ENCODE measurements around the gene RCN1.
A peak's percentile ranks its signal among the peaks of the same experiment; 100 is the strongest.
"Not testable (repeated sequence)": the region's sequence is repeated elsewhere in the genome, so short reads cannot be mapped to it uniquely, and the experiment has no call there.

RCN1 gene

DNA sequence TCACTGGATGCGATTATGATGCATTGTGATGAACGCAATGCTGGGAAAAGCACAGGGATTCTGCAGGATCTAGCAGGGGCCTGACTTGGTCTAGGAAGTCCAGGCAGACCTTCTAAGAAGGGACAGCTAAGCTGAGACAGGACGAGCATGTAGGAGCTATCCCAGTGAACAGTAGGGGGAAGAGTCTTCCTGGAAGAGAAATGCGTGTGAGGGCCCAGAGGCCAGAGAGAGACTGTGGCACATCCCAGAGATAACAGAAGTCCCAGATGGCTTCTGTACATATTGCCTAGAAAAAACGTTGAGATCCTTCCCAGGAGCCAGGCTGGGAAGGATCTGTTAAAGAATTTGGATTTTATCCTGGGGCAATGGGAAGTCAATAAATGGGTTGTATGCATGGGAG lies 24.6 kb downstream of the RCN1 start:
- Histone ChIP-seq H3K9ac (no peak overlapping the region), H3K36me3 (no peaks in the 10 kb centered on the region), H3K4me3 (no peak overlapping the region), H3K4me1 (no peaks in the 10 kb centered on the region; a peak in 1 of 20 replicates), H4K20me1 (no peaks in the 10 kb centered on the region), H3K9me3 (replicated peaks in 1 of 11) (no peaks in the 10 kb centered on the region), H3K27me3 (no peaks in the 10 kb centered on the region), H3K27ac (no peak overlapping the region), H3K4me2 (no peak overlapping the region)
- TF ChIP-seq Cebpa-rat (IDR thresholded peaks at IDR 0.05), result no peak

GRCh38 chr11:32116668-32117067 lies 25.8 kb downstream of the RCN1 start:
- no peaks in the 10 kb centered on the region for H3K36me3 ChIP-seq
- H3K4me1 ChIP-seq, result no peaks in the 10 kb centered on the region; a peak in 1 of 20 replicates
- H3K4me3 ChIP-seq, result no peak overlapping the region
- no peak overlapping the region for H3K4me2 ChIP-seq
- TF ChIP-seq Cebpa-rat (IDR thresholded peaks at IDR 0.05), result no peak
- H3K9me3 ChIP-seq (replicated peaks in 1 of 11), result no peaks in the 10 kb centered on the region
- H3K9ac ChIP-seq, result no peak overlapping the region
- H4K20me1 ChIP-seq, result no peaks in the 10 kb centered on the region
- H3K27ac ChIP-seq, result no peak overlapping the region
- H3K27me3 ChIP-seq, result no peaks in the 10 kb centered on the region

DNA sequence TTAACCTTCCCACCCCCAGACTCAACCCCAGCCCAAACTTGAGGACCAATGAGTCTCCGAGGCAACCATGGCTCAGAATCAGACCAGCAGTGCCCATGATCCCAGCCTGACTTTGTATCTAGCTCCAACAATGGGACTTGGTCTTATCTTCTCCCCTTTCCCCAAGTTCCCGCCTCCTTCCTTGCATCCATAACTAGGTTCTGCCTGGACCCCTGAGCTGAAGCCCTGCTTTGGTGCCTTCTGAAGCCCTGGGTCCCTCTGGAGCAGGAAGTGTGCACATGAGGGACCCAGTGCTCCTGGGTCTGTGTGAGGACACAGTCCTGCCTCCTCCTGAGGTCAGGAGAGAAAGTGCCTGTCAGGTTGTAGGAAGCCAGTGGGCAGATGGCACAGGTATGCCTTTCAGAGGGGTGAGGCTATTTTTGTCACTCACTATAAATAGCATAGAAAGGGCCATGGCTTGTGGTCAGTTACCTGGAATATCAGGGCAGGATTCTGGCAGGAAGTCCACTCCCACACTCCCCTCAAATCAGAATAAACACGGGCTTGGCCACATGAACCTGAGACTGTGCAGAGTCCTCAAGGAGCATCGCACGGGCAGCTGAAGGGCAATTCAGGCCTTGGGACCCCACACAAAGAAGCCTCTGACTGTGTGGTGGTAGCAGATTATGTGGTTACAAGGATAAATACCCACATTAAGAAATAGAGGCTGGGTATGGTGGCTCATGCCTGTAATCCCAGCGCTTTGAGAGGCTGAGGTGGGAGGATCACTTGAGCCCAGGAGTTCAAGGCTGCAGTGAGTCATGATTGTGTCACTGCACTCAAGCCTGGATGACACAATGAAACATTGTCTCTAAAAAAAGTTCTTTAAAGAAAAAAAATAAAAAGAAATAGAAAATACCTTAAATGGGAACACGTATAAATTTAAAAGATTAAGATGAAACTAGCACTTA lies 27.4 kb downstream of the RCN1 start:
- no peak for TF ChIP-seq Cebpa-rat (IDR thresholded peaks at IDR 0.05)
- Histone ChIP-seq H3K4me2 (no peak overlapping the region), H3K9me3 (replicated peaks in 1 of 11) (no peaks in the 10 kb centered on the region), H4K20me1 (no peaks in the 10 kb centered on the region), H3K4me1 (no peaks in the 10 kb centered on the region; a peak in 1 of 20 replicates), H3K27ac (no peak overlapping the region), H3K4me3 (no peak overlapping the region), H3K27me3 (no peaks in the 10 kb centered on the region), H3K9ac (no peak overlapping the region), H3K36me3 (no peaks in the 10 kb centered on the region)

DNA sequence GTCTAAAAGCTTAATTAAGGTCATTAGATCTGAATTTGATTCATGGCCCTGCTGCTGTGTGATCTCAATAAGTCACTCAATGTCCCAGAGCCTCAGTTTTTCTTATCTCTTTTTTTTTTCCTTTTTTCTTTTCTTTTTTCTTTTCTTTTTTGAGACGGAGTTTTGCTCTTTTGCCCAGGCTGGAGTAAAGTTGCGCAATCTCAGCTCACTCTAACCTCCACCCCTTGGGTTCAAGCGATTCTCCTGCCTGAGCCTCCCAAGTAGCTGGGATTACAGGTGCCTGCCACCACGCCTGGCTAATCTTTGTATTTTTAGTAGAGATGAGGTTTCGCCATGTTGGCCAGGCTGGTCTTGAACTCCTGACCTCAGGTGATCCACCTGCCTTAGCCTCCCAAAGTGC lies 28.3 kb downstream of the RCN1 start:
- H3K4me2 ChIP-seq; H3K4me3 ChIP-seq; H3K27ac ChIP-seq; H3K27me3 ChIP-seq; H3K9ac ChIP-seq; H4K20me1 ChIP-seq; H3K9me3 ChIP-seq (replicated peaks in 1 of 11); H3K4me1 ChIP-seq; H3K36me3 ChIP-seq: not testable (repeated sequence)
- peak; percentile 19 to 95 (median 74); a peak in 17 of 22 replicates for TF ChIP-seq Cebpa-rat (IDR thresholded peaks at IDR 0.05)

DNA sequence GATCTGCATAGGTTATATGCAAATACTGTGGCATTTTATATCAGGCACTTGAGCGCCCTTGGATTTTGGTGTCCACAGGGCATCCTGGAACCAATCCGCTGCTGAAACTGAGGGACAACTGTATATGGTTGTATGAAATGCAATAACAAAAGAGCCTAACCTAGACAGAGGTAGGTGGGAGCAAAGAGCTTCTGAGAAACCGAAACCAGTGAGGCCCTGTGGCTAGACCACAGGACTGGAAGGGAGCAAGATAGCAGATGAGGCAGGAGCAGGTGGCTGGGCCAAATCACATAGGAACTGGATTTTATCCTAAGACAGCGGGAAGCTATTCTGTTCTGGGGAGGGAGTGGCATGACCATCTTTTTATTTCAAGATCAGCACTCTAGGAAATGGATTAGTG lies 30.1 kb downstream of the RCN1 start:
- no peak overlapping the region for H3K4me2 ChIP-seq
- no peak overlapping the region for H3K9ac ChIP-seq
- no peaks in the 10 kb centered on the region; a peak in 1 of 20 replicates for H3K4me1 ChIP-seq
- H4K20me1 ChIP-seq, result no peaks in the 10 kb centered on the region
- H3K27me3 ChIP-seq, result no peaks in the 10 kb centered on the region
- no peaks in the 10 kb centered on the region for H3K9me3 ChIP-seq (replicated peaks in 1 of 11)
- no peak for TF ChIP-seq Cebpa-rat (IDR thresholded peaks at IDR 0.05)
- H3K27ac ChIP-seq, result no peak overlapping the region
- H3K36me3 ChIP-seq, result no peaks in the 10 kb centered on the region
- H3K4me3 ChIP-seq, result no peak overlapping the region

DNA sequence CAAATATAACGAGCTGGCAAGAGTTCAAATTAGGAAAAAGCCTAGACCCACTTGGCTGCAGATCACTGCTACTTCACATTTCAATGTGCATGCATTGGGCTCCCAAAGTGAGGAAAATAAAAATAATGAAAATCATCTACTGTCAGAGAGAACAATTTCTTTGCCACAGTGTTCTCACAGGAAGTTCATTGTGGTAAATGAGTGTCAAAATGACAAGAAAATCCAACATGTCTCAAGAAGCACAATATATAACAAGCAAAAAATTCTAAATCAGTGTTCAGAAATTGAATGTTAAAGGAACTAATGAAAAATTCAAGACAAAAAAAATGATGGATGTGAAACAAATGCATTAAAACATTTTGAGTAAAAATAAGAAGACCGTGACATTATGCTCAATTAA lies 31.3 kb downstream of the RCN1 start:
- Histone ChIP-seq H4K20me1 (no peaks in the 10 kb centered on the region), H3K4me1 (no peaks in the 10 kb centered on the region; a peak in 1 of 20 replicates), H3K36me3 (no peaks in the 10 kb centered on the region), H3K27ac (no peak overlapping the region), H3K4me3 (no peak overlapping the region), H3K27me3 (no peaks in the 10 kb centered on the region), H3K9me3 (replicated peaks in 1 of 11) (peaks cover 0 to 10% (median 5%) of the 10 kb centered on the region in 11 experiments; a peak in 5 of 22 replicates), H3K4me2 (no peak overlapping the region), H3K9ac (no peak overlapping the region)
- no peak for TF ChIP-seq Cebpa-rat (IDR thresholded peaks at IDR 0.05)

- Histone ChIP-seq H3K4me2 (no peak overlapping the region), H3K27me3 (no peaks in the 10 kb centered on the region), H3K4me1 (no peaks in the 10 kb centered on the region), H3K9me3 (replicated peaks in 1 of 11) (peaks cover 4 to 18% (median 9%) of the 10 kb centered on the region in 11 experiments; a peak in 17 of 22 replicates), H3K4me3 (no peak overlapping the region), H4K20me1 (no peaks in the 10 kb centered on the region), H3K27ac (no peak overlapping the region), H3K36me3 (no peaks in the 10 kb centered on the region), H3K9ac (no peak overlapping the region)
- no peak for TF ChIP-seq Cebpa-rat (IDR thresholded peaks at IDR 0.05)
Measured at GRCh38 chr11:32131321-32131720, 40.4 kb downstream of the RCN1 start.

DNA sequence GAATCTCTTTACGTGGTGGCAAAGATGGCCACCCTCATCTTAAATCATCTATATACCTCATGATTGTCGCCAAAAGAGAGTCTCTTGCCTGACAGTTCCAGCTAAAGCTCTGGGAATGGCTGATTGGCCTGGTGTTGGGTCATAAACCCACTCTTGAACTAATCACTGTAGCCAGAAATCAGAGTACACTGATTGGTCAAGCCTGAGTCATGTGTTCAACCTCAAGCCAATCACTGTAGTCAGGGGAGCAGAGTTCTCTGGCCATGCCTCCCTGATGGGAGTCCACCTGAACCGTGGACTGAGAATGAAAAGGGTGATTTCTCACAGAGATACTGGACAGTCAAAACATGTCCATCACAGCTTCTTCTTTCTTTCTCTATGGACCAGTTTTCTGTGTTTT lies 45.8 kb downstream of the RCN1 start:
- H3K27me3 ChIP-seq, result no peaks in the 10 kb centered on the region
- H4K20me1 ChIP-seq, result no peaks in the 10 kb centered on the region
- H3K4me2 ChIP-seq, result no peak overlapping the region
- no peak overlapping the region for H3K27ac ChIP-seq
- H3K36me3 ChIP-seq, result no peaks in the 10 kb centered on the region
- no peak overlapping the region for H3K9ac ChIP-seq
- TF ChIP-seq Cebpa-rat (IDR thresholded peaks at IDR 0.05), result no peak
- 0 out of 22 replicates have a peak, but pooled peaks cover 0 to 4% (median 0%) of the 10 kb centered on the region in 11 experiments for H3K9me3 ChIP-seq (replicated peaks in 1 of 11)
- H3K4me3 ChIP-seq, result no peak overlapping the region
- peaks cover 0 to 10% (median 0%) of the 10 kb centered on the region in 10 experiments; a peak in 3 of 20 replicates for H3K4me1 ChIP-seq

DNA sequence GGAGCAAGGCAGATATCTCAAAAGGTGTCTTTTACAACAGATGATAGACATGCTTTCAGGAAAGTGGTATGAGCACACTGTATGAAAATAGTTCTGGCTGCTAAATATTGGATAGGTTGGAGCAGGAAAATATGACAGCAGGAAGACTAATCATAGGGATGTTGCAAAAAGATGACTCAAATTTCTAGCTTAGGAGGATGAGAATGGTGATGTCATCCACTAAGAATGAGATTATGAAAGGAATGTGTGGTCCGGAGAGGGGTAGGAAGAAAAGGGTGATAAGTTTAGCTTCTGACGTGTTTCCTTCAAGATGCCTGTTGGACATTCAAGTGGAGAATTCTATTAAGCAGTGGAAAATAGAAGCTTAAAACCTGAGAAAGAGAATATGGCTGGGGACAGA lies 46.4 kb downstream of the RCN1 start:
- Histone ChIP-seq H3K4me1 (peaks cover 0 to 10% (median 0%) of the 10 kb centered on the region in 10 experiments; a peak in 3 of 20 replicates), H3K9ac (no peak overlapping the region), H3K4me3 (no peak overlapping the region), H3K36me3 (no peaks in the 10 kb centered on the region), H3K4me2 (peak overlapping the region in 1 of 11 experiments; percentile 19; a peak in 1 of 22 replicates), H4K20me1 (no peaks in the 10 kb centered on the region), H3K27ac (no peak overlapping the region), H3K27me3 (no peaks in the 10 kb centered on the region), H3K9me3 (replicated peaks in 1 of 11) (0 out of 22 replicates have a peak, but pooled peaks cover 0 to 4% (median 0%) of the 10 kb centered on the region in 11 experiments)
- no peak for TF ChIP-seq Cebpa-rat (IDR thresholded peaks at IDR 0.05)
